MM.1S (cell line): ENCODE results near the gene PRKG1.

Experiments used
- DNase-seq: peaks from one replicate; pipeline ENCODE4 v3.0.0-alpha.2; 2015
- H2AFZ ChIP-seq: fragments of 300-600 bp; sonication (generic); 2 replicates; pipeline ENCODE4 v1.6.0; 2016; ENCODE audit warnings: antibody characterized with exemption, low read length
- H3F3A ChIP-seq: fragments of 300-600 bp; sonication (generic); 2 replicates; pipeline ENCODE4 v1.6.1; 2016; ENCODE audit warnings: mild to moderate bottlenecking, antibody characterized with exemption, low read length, moderate library complexity, mixed read lengths; ENCODE audit not compliant: insufficient read depth
- H3K27ac ChIP-seq: fragments of 300-600 bp; sonication (generic); 2 replicates; pipeline ENCODE4 v1.5.1; 2016; ENCODE audit warnings: mild to moderate bottlenecking, low read length
- H3K27me3 ChIP-seq: fragments of 300-600 bp; sonication (generic); replicated peaks from 2 replicates; pipeline ENCODE4 v1.6.0; 2016; ENCODE audit warnings: low read length; ENCODE audit not compliant: insufficient read depth
- H3K36me3 ChIP-seq: fragments of 300-600 bp; sonication (generic); replicated peaks from 2 replicates; pipeline ENCODE4 v1.6.1; 2016; ENCODE audit warnings: mild to moderate bottlenecking, low read length, mixed read lengths; ENCODE audit not compliant: insufficient read depth
- H3K4me1 ChIP-seq: fragments of 300-600 bp; sonication (generic); 2 replicates; pipeline ENCODE4 v1.6.1; 2016; ENCODE audit warnings: low read length, mixed read lengths
- H3K4me2 ChIP-seq: fragments of 300-600 bp; sonication (generic); 2 replicates; pipeline ENCODE4 v1.6.0; 2016; ENCODE audit warnings: low read depth, low read length
- H3K4me3 ChIP-seq: fragments of 300-600 bp; sonication (generic); 2 replicates; pipeline ENCODE4 v1.5.1; 2016; ENCODE audit warnings: low read length, mixed read lengths
- H3K79me2 ChIP-seq: fragments of 300-600 bp; sonication (generic); 2 replicates; pipeline ENCODE4 v1.6.1; 2016; ENCODE audit warnings: mixed run types, low read length, mixed read lengths
- H3K9ac ChIP-seq: fragments of 300-600 bp; sonication (generic); 2 replicates; pipeline ENCODE4 v1.6.1; 2016; ENCODE audit warnings: low read length, mixed read lengths
- H3K9me2 ChIP-seq: fragments of 300-600 bp; sonication (generic); replicated peaks from 2 replicates; pipeline ENCODE4 v1.6.1; 2016; ENCODE audit warnings: mild to moderate bottlenecking, low read length, mixed read lengths; ENCODE audit not compliant: insufficient read depth
- H3K9me3 ChIP-seq: fragments of 300-600 bp; sonication (generic); replicated peaks from 2 replicates; pipeline ENCODE4 v1.6.1; 2016; ENCODE audit warnings: mild to moderate bottlenecking, low read length, mixed read lengths; ENCODE audit not compliant: insufficient read depth
- H4K20me1 ChIP-seq: fragments of 300-600 bp; sonication (generic); 2 replicates; pipeline ENCODE4 v1.6.1; 2016; ENCODE audit warnings: mild to moderate bottlenecking, low read length, moderate library complexity, mixed read lengths; ENCODE audit not compliant: insufficient read depth
- CTCF ChIP-seq: fragments of 300-600 bp; sonication (generic); IDR thresholded peaks from 2 replicates; pipeline ENCODE4 v1.5.1; 2016; ENCODE audit warnings: antibody characterized with exemption, low read length, mixed read lengths
- EZH2 ChIP-seq: fragments of 300-600 bp; sonication (generic); optimal IDR thresholded peaks from 2 replicates; pipeline ENCODE3; 2017; ENCODE audit warnings: low read depth, mild to moderate bottlenecking, antibody characterized with exemption, low read length, mixed read lengths
- EZH2phosphoT487 ChIP-seq: fragments of 300-600 bp; sonication (generic); IDR thresholded peaks from 2 replicates; pipeline ENCODE4 v1.6.1; 2018; ENCODE audit warnings: antibody characterized with exemption, low read length

The PRKG1 gene

GRCh38 chr10:51766423-51767102 lies 692.3 kb downstream of the PRKG1 start:
- H3K9me2 ChIP-seq, result no peaks in the 10 kb centered on the region
- TF ChIP-seq CTCF (no peak), EZH2 (no peak), EZH2phosphoT487 (no peak)
- no peak overlapping the region for H3K4me3 ChIP-seq
- H3K4me1 ChIP-seq, result no peaks in the 10 kb centered on the region
- no peaks in the 10 kb centered on the region for H3K36me3 ChIP-seq
- H2AFZ ChIP-seq, result no peak overlapping the region
- H3K9ac ChIP-seq, result no peak overlapping the region
- H3K27ac ChIP-seq, result no peak overlapping the region
- no peaks in the 10 kb centered on the region for H3K9me3 ChIP-seq
- H3F3A ChIP-seq, result no peaks in the 10 kb centered on the region
- H3K79me2 ChIP-seq, result no peaks in the 10 kb centered on the region
- no peaks in the 10 kb centered on the region for H4K20me1 ChIP-seq
- no peaks in the 10 kb centered on the region for H3K27me3 ChIP-seq
- H3K4me2 ChIP-seq, result no peak overlapping the region
- no peak for DNase-seq

GRCh38 chr10:51767103-51767763 lies 692.9 kb downstream of the PRKG1 start:
- Histone ChIP-seq H4K20me1 (no peaks in the 10 kb centered on the region), H3K9me3 (no peaks in the 10 kb centered on the region), H3K9ac (no peak overlapping the region), H3F3A (no peaks in the 10 kb centered on the region), H3K4me2 (no peak overlapping the region), H3K4me3 (no peak overlapping the region), H3K36me3 (no peaks in the 10 kb centered on the region), H3K9me2 (no peaks in the 10 kb centered on the region), H3K27ac (no peak overlapping the region), H3K79me2 (no peaks in the 10 kb centered on the region), H2AFZ (no peak overlapping the region), H3K4me1 (no peaks in the 10 kb centered on the region), H3K27me3 (no peaks in the 10 kb centered on the region)
- DNase-seq, result no peak
- TF ChIP-seq EZH2 (no peak), CTCF (no peak), EZH2phosphoT487 (no peak)

- no peak for TF ChIP-seq CTCF
- TF ChIP-seq EZH2, result no peak
- no peak for TF ChIP-seq EZH2phosphoT487
- Histone ChIP-seq H3F3A (no peaks in the 10 kb centered on the region), H3K9me2 (no peaks in the 10 kb centered on the region), H3K4me3 (no peak overlapping the region), H3K79me2 (no peaks in the 10 kb centered on the region), H4K20me1 (no peaks in the 10 kb centered on the region), H3K36me3 (no peaks in the 10 kb centered on the region), H3K4me1 (no peaks in the 10 kb centered on the region), H3K9ac (no peak overlapping the region), H3K27me3 (no peaks in the 10 kb centered on the region), H3K9me3 (no peaks in the 10 kb centered on the region), H3K4me2 (no peak overlapping the region), H3K27ac (no peak overlapping the region), H2AFZ (no peak overlapping the region)
- DNase-seq, result no peak
Measured at GRCh38 chr10:51768886-51769465, 694.7 kb downstream of the PRKG1 start.
